PFSK-1 (cell line): ENCODE measurements around the gene SMARCA4.

Experiments used
- FOXP2 ChIP-seq: optimal IDR thresholded peaks from 2 replicates; pipeline ENCODE3; 2011; ENCODE audit warnings: borderline replicate concordance, control low read depth, inconsistent platforms; ENCODE audit not compliant: insufficient read depth; ENCODE audit errors: extremely low read length, extremely low read depth
- POLR2AphosphoS5 ChIP-seq: IDR thresholded peaks from 2 replicates; pipeline ENCODE4 v1.6.1; 2012; ENCODE audit warnings: low read depth, mild to moderate bottlenecking, control low read depth, low read length, moderate library complexity
- REST ChIP-seq, 2 experiments: IDR thresholded peaks; 2 replicates each; pipeline versions ENCODE4 v1.6.1 to v1.8.0; 2011 to 2012; ENCODE audit warnings: low read depth in 2 of 2, low read length in 2 of 2, control low read depth in 1 of 2, inconsistent platforms in 1 of 2, mild to moderate bottlenecking in 1 of 2, moderate library complexity in 1 of 2; ENCODE audit not compliant: insufficient read depth in 1 of 2
- SIN3A ChIP-seq: IDR thresholded peaks from 2 replicates; pipeline ENCODE4 v1.6.1; 2012; ENCODE audit warnings: mild to moderate bottlenecking, low read length, moderate library complexity, borderline replicate concordance; ENCODE audit not compliant: insufficient read depth
- TAF1 ChIP-seq: IDR thresholded peaks from 2 replicates; pipeline ENCODE4 v1.6.1; 2012; ENCODE audit warnings: low read length, control low read depth, borderline replicate concordance; ENCODE audit not compliant: insufficient read depth

The SMARCA4 gene

GRCh38 chr19:10929402-10929794, 31.4 kb upstream of the SMARCA4 start:
- no peak for TF ChIP-seq POLR2AphosphoS5

GRCh38 chr19:10935371-10936059, 25.3 kb upstream of the SMARCA4 start:
- TF ChIP-seq REST (IDR thresholded peaks at IDR 0.05; ENCODE audit: insufficient read depth in 1 of 2, low read depth in 2 of 2, low read length in 2 of 2), result no peak
- TF ChIP-seq TAF1, result no peak
- no peak for TF ChIP-seq FOXP2
- TF ChIP-seq POLR2AphosphoS5, result no peak
- no peak for TF ChIP-seq SIN3A

GRCh38 chr19:10936661-10937084, 24.2 kb upstream of the SMARCA4 start:
- TF ChIP-seq TAF1 (no peak), POLR2AphosphoS5 (peak; percentile 38; the same call in 1 of the 2 replicates), FOXP2 (no peak)

GRCh38 chr19:10945264-10945663, 15.6 kb upstream of the SMARCA4 start:
- TF ChIP-seq REST (IDR thresholded peaks at IDR 0.05; ENCODE audit: insufficient read depth in 1 of 2, low read depth in 2 of 2, low read length in 2 of 2), result no peak
- TF ChIP-seq POLR2AphosphoS5, result no peak
- no peak for TF ChIP-seq SIN3A
- TF ChIP-seq TAF1, result no peak
- TF ChIP-seq FOXP2, result no peak

- TF ChIP-seq SIN3A, result no peak
- TF ChIP-seq TAF1, result no peak
- no peak for TF ChIP-seq FOXP2
- no peak for TF ChIP-seq REST (IDR thresholded peaks at IDR 0.05; ENCODE audit: insufficient read depth in 1 of 2, low read depth in 2 of 2, low read length in 2 of 2)
- no peak for TF ChIP-seq POLR2AphosphoS5
These were observed 13.7 kb upstream of the SMARCA4 start for GRCh38 chr19:10946958-10947657.

- TF ChIP-seq TAF1 (no peak), REST (IDR thresholded peaks at IDR 0.05; ENCODE audit: insufficient read depth in 1 of 2, low read depth in 2 of 2, low read length in 2 of 2) (no peak), FOXP2 (no peak), POLR2AphosphoS5 (no peak), SIN3A (no peak)
These were observed 8.0 kb upstream of the SMARCA4 start for GRCh38 chr19:10952809-10953208.
